Lower leg skin (tissue), 4 donors: ENCODE results near the gene ADRB2. TPM values are rescaled to one million over a fixed set of nuclear protein-coding genes. Genes with fewer than 3 reads are reported as not detected.

Source experiments
- DNase-seq, 2 donors: peaks; one replicate each; pipeline ENCODE4 v3.0.0-alpha.2; 2019; ENCODE audit warnings: low spot score in 2 of 2
- H3K4me3 ChIP-seq: fragments of 200-600 bp; sonication (generic); 2 replicates; pipeline ENCODE4 v1.5.1; 2017; ENCODE audit warnings: mild to moderate bottlenecking, low read depth; ENCODE audit not compliant: poor library complexity, severe bottlenecking
- POLR2A ChIP-seq, 2 donors: fragments of 450-650 bp; IDR thresholded peaks; one replicate each; pipeline ENCODE4 v1.6.1; 2016 to 2017; ENCODE audit warnings: antibody characterized with exemption in 2 of 2, mild to moderate bottlenecking in 1 of 2, moderate library complexity in 1 of 2
- WGBS, 2 donors: methylation state at CpG; one replicate each; pipeline ENCODE4 v1.1.5; 2018; 5-methylcytosine and 5-hydroxymethylcytosine counted together
- intact Hi-C: fragments of 100-400 bp; cut with DNase I; formaldehyde crosslinking; loops from one replicate; pipeline ENCODE4 v1.15.0; 2023; ENCODE audit warnings: low total_unique reads
- total RNA-seq, 4 donors: library from RNA; depleted of rRNA; stranded (reverse); fragments of >200 nt; gene quantifications; one replicate each; pipeline ENCODE4 v1.1.0, GENCODE V29; 2016
- TF ChIP-seq, protein P1 (sequence below), 3 donors: fragments of 450-650 bp; IDR thresholded peaks; one replicate each; pipeline ENCODE4 v1.5.1; 2016; ENCODE audit warnings: antibody characterized with exemption in 3 of 3, mild to moderate bottlenecking in 3 of 3, moderate library complexity in 2 of 3

Gene ADRB2
- total RNA-seq, 4 donors from 2014 or later = 31.4 to 90.3 (median 42.9) TPM

- H3K4me3 ChIP-seq = no peak overlapping the region
- intact Hi-C loops = no loop called here
- DNase-seq = no peak
- no peak for TF ChIP-seq POLR2A (IDR thresholded peaks at IDR 0.05)
- TF ChIP-seq, protein P1, sequence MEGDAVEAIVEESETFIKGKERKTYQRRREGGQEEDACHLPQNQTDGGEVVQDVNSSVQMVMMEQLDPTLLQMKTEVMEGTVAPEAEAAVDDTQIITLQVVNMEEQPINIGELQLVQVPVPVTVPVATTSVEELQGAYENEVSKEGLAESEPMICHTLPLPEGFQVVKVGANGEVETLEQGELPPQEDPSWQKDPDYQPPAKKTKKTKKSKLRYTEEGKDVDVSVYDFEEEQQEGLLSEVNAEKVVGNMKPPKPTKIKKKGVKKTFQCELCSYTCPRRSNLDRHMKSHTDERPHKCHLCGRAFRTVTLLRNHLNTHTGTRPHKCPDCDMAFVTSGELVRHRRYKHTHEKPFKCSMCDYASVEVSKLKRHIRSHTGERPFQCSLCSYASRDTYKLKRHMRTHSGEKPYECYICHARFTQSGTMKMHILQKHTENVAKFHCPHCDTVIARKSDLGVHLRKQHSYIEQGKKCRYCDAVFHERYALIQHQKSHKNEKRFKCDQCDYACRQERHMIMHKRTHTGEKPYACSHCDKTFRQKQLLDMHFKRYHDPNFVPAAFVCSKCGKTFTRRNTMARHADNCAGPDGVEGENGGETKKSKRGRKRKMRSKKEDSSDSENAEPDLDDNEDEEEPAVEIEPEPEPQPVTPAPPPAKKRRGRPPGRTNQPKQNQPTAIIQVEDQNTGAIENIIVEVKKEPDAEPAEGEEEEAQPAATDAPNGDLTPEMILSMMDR (IDR thresholded peaks at IDR 0.05) = no peak
Observed at GRCh38 chr5:148786456-148786855, 40.0 kb upstream of the ADRB2 start.

DNA sequence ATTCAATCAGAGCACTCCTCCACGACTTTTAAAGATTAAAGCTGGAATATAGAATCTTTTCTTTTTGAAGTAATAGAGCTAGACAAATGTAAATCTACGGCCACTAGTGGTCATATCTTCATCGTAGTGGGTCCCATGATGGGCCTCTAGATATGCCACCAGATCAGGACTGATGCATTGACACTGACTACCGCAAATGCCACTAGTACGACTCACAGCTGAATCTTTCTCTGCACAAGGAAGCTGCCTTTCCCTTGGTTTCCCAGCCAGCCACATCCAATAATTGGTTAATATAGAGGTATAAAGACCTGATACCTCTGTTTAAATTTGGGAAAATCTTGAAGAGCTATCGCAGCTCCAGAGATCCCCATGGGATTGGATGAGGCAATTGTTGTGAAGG is 37.8 kb upstream of the ADRB2 start:
- H3K4me3 ChIP-seq = no peak overlapping the region
- WGBS, 2 donors = 90 to 93% methylated on average over 6 of the region's 6 CpGs
- intact Hi-C loops = no loop called here
- TF ChIP-seq, protein P1 (IDR thresholded peaks at IDR 0.05) = no peak
- no peak for TF ChIP-seq POLR2A (IDR thresholded peaks at IDR 0.05)
- no peak for DNase-seq

DNA sequence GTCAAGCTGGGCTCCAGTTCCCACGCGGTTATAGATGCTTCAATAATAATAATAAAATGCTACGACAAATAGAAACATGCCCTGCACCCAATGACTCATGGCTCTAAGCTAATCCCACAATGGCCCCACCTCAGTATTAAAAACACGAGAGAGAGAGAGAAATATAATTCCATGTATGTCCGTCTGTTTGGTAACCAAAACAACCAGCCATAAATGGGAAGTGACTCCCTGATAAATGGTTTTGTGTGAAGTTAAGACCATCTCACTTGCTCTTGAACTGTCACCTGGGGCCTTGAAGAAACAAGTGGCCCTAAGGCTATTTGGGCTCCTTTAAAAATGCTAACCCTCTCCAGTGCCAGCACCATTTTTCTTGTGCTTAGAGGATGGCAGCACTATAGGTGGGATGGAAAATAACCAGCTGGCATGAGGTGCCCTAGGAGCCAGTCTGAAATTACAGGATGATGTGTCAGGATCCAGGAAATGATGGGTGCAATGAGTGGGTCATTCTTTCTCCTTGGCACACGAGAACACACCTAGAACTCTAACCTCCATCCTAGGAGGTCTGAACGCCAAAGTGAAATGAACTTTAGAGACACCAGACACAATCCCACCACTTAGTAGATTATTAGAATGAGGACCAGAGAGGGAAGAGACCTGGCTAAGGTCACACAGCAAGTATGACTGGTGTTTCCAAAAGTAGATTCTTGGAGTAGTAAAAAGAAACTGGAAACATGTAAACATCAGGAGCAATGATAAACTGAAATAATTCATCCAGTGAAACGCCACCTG is 35.7 kb upstream of the ADRB2 start:
- TF ChIP-seq, protein P1 (IDR thresholded peaks at IDR 0.05) = no peak
- no peak for TF ChIP-seq POLR2A (IDR thresholded peaks at IDR 0.05)
- no peak overlapping the region for H3K4me3 ChIP-seq
- no peak for DNase-seq
- 42 to 51% methylated on average over 8 of the region's 8 CpGs for WGBS, 2 donors
- intact Hi-C loops = no loop called here

DNA sequence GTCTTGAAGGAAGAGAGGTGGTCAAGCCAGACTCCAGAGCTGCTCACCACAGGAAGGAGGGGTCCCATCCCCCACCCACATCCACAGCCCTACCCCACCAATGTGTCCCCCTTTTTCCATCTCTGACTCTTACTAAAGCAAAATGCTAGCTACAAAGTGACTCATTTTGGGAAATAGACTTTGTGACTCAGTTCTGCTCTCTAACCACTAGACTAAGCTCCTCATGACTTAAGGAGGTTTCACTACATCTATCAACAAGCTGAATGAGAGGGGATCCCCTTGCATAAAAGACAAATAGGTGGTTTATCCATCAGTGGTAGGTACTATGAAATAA is 35.1 kb upstream of the ADRB2 start:
- intact Hi-C loops = no loop called here
- H3K4me3 ChIP-seq = no peak overlapping the region
- no peak for DNase-seq
- TF ChIP-seq POLR2A (IDR thresholded peaks at IDR 0.05) = no peak
- TF ChIP-seq, protein P1 (IDR thresholded peaks at IDR 0.05) = no peak

DNA sequence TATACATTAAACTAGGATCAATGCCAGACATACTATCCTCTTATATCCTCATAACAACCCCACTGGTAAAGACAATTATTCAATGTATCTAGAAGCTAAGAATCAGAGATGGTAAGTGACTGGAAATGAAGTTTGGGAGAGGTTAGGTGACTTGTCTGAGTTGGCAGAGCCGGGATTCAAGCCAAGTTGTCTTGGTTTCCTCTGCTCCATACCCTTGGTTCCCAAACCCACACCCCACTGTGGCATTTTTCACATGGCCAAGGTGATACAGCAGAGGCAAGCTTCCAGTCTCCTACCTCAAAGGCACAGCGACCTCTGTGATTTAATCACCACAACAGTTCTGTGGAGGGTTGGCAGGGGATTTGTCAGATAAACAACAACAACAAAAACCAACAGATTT is 34.7 kb upstream of the ADRB2 start:
- intact Hi-C loops = no loop called here
- DNase-seq = no peak
- 35 to 54% methylated on average over 2 of the region's 2 CpGs for WGBS, 2 donors
- TF ChIP-seq POLR2A (IDR thresholded peaks at IDR 0.05) = no peak
- TF ChIP-seq, protein P1 (IDR thresholded peaks at IDR 0.05) = no peak
- H3K4me3 ChIP-seq = no peak overlapping the region

- intact Hi-C loops = no loop called here
- TF ChIP-seq, protein P1 (IDR thresholded peaks at IDR 0.05) = no peak
- TF ChIP-seq POLR2A (IDR thresholded peaks at IDR 0.05) = no peak
- DNase-seq = no peak
- 77 to 84% methylated on average over 4 of the region's 4 CpGs for WGBS, 2 donors
- no peak overlapping the region for H3K4me3 ChIP-seq
Observed at GRCh38 chr5:148792744-148793143, 33.7 kb upstream of the ADRB2 start.
